HUDEP-2 (cell line): ENCODE results near the gene APBB2.
"Not testable (repeated sequence)": the region's sequence is repeated elsewhere in the genome, so short reads cannot be mapped to it uniquely, and the experiment has no call there.

Experiments
- DNase-seq, 76 experiments: peaks; one replicate each; lab custom pipeline; 2025; ENCODE audit not compliant: unreplicated experiment in 76 of 76; lab: John Stamatoyannopoulos, UW

The APBB2 gene

GRCh38 chr4:41069838-41070237 lies 144.5 kb downstream of the APBB2 start:
- DNase-seq: no peak

- DNase-seq: no peak
Measured at GRCh38 chr4:41069257-41069656, 145.1 kb downstream of the APBB2 start.

GRCh38 chr4:41067369-41067768 lies 147.0 kb downstream of the APBB2 start:
- DNase-seq: no peak

- DNase-seq: no peak
Measured at GRCh38 chr4:41066049-41066448, 148.3 kb downstream of the APBB2 start.

GRCh38 chr4:41065434-41066006 lies 148.8 kb downstream of the APBB2 start:
- DNase-seq: no peak

- no peak for DNase-seq
Measured at GRCh38 chr4:41064953-41065352, 149.4 kb downstream of the APBB2 start.

- no peak for DNase-seq
Measured at GRCh38 chr4:41061482-41062185, 152.7 kb downstream of the APBB2 start.

GRCh38 chr4:41060352-41061334 lies 153.7 kb downstream of the APBB2 start:
- no peak for DNase-seq

- DNase-seq: not testable (repeated sequence)
Measured at GRCh38 chr4:41059411-41059810, 154.9 kb downstream of the APBB2 start.

- no peak for DNase-seq
Measured at GRCh38 chr4:41058426-41058825, 155.9 kb downstream of the APBB2 start.

GRCh38 chr4:41057467-41057866 lies 156.9 kb downstream of the APBB2 start:
- no peak for DNase-seq

- DNase-seq: no peak
Measured at GRCh38 chr4:41052287-41052686, 162.1 kb downstream of the APBB2 start.

GRCh38 chr4:41050880-41051775 lies 163.2 kb downstream of the APBB2 start:
- DNase-seq: no peak

GRCh38 chr4:41050116-41050515 lies 164.2 kb downstream of the APBB2 start:
- no peak for DNase-seq

- DNase-seq: not testable (repeated sequence)
Measured at GRCh38 chr4:41049176-41049575, 165.2 kb downstream of the APBB2 start.

GRCh38 chr4:41044791-41045190 lies 169.6 kb downstream of the APBB2 start:
- DNase-seq: no peak

GRCh38 chr4:41044165-41044564 lies 170.2 kb downstream of the APBB2 start:
- no peak for DNase-seq

GRCh38 chr4:41043465-41043864 lies 170.9 kb downstream of the APBB2 start:
- no peak for DNase-seq

GRCh38 chr4:41041551-41041950 lies 172.8 kb downstream of the APBB2 start:
- DNase-seq: no peak

- DNase-seq: no peak
Measured at GRCh38 chr4:41039317-41039716, 175.0 kb downstream of the APBB2 start.
